HL-60 (cell line): ENCODE data around the gene IRF8.

ENCODE experiments used
- DNase-seq, 2 experiments: peaks; one replicate each; pipeline ENCODE4 v3.0.0-alpha.2; 2010 to 2020; ENCODE audit warnings: low read depth in 1 of 2, low spot score in 1 of 2
- H3K27ac ChIP-seq: fragments of 250-450 bp; sonication (Bioruptor Pico); replicated peaks from 2 replicates; pipeline ENCODE4 v1.5.1; 2020; ENCODE audit warnings: mild to moderate bottlenecking, moderate library complexity
- H3K27me3 ChIP-seq: fragments of 250-450 bp; sonication (Bioruptor Pico); 2 replicates; pipeline ENCODE4 v1.5.1; 2021; ENCODE audit warnings: mild to moderate bottlenecking, moderate library complexity; ENCODE audit not compliant: insufficient read depth, poor library complexity, severe bottlenecking
- H3K4me3 ChIP-seq: replicated peaks from 2 replicates; pipeline ENCODE4 v1.5.1; 2011; ENCODE audit warnings: mild to moderate bottlenecking, control low read depth, low read length; ENCODE audit not compliant: insufficient read depth
- CTCF ChIP-seq: IDR thresholded peaks from one replicate; pipeline ENCODE4 v1.5.1; 2011; ENCODE audit warnings: low read length, control low read depth, inconsistent platforms; ENCODE audit not compliant: insufficient read depth
- GABPA ChIP-seq: IDR thresholded peaks from 2 replicates; pipeline ENCODE4 v1.6.1; 2012; ENCODE audit warnings: low read depth
- POLR2AphosphoS5 ChIP-seq: IDR thresholded peaks from 2 replicates; pipeline ENCODE4 v1.6.1; 2012; ENCODE audit warnings: low read depth
- REST ChIP-seq: IDR thresholded peaks from 2 replicates; pipeline ENCODE4 v1.6.1; 2012; ENCODE audit warnings: low read depth; ENCODE audit not compliant: insufficient replicate concordance
- SPI1 ChIP-seq: IDR thresholded peaks from 2 replicates; pipeline ENCODE4 v1.6.1; 2012; ENCODE audit warnings: low read depth, mild to moderate bottlenecking, borderline replicate concordance

Gene IRF8

GRCh38 chr16:85956426-85956825 is 57.5 kb downstream of the IRF8 start:
- DNase-seq = no peak
- H3K27ac ChIP-seq = no peak overlapping the region
- no peaks in the 10 kb centered on the region for H3K27me3 ChIP-seq
- no peak overlapping the region for H3K4me3 ChIP-seq
- no peak for TF ChIP-seq POLR2AphosphoS5
- TF ChIP-seq GABPA = no peak
- no peak for TF ChIP-seq CTCF
- no peak for TF ChIP-seq SPI1
- no peak for TF ChIP-seq REST

- TF ChIP-seq SPI1 (no peak), REST (no peak), GABPA (no peak), CTCF (no peak), POLR2AphosphoS5 (no peak)
- Histone ChIP-seq H3K27ac (no peak overlapping the region), H3K27me3 (no peaks in the 10 kb centered on the region), H3K4me3 (no peak overlapping the region)
- no peak for DNase-seq
These were observed 59.8 kb downstream of the IRF8 start for GRCh38 chr16:85958731-85959130.

- no peaks in the 10 kb centered on the region for H3K27me3 ChIP-seq
- H3K27ac ChIP-seq = no peak overlapping the region
- no peak for TF ChIP-seq CTCF
- TF ChIP-seq POLR2AphosphoS5 = no peak
- no peak for TF ChIP-seq REST
- no peak for TF ChIP-seq GABPA
- no peak for TF ChIP-seq SPI1
- no peak overlapping the region for H3K4me3 ChIP-seq
- DNase-seq = no peak
These were observed 60.7 kb downstream of the IRF8 start for GRCh38 chr16:85959686-85960085.
